NB4 (cell line): ENCODE data around the gene UTP20.

ENCODE experiments used
- CTCF ChIP-seq: IDR thresholded peaks from one replicate; pipeline ENCODE4 v1.5.1; 2012; ENCODE audit warnings: low read depth, low read length
- MAX ChIP-seq: IDR thresholded peaks from 2 replicates; pipeline ENCODE4 v1.6.1; 2011; ENCODE audit warnings: low read depth, low read length
- MYC ChIP-seq: IDR thresholded peaks from 2 replicates; pipeline ENCODE4 v1.6.1; 2011; ENCODE audit warnings: low read depth, low read length
- POLR2A ChIP-seq: IDR thresholded peaks from 2 replicates; pipeline ENCODE4 v1.6.1; 2011; ENCODE audit warnings: mild to moderate bottlenecking; ENCODE audit not compliant: insufficient read length; ENCODE audit errors: extremely low read depth

- no peak for TF ChIP-seq CTCF
- TF ChIP-seq POLR2A: no peak
- no peak for TF ChIP-seq MAX
- no peak for TF ChIP-seq MYC
Observed at GRCh38 chr12:101287357-101287756, 7.5 kb downstream of the UTP20 start.
